HEK293 (cell line): ENCODE measurements around the gene PLEKHJ1.

Source experiments
- GFI1B ChIP-seq: fragments of 450-650 bp; formaldehyde crosslinking; IDR thresholded peaks from 2 replicates; pipeline ENCODE4 v1.5.1; 2016; ENCODE audit warnings: missing biosample characterization, missing genetic modification characterization
- GLI2 ChIP-seq: fragments of 450-650 bp; formaldehyde crosslinking; IDR thresholded peaks from 2 replicates; pipeline ENCODE4; 2017; ENCODE audit warnings: missing biosample characterization, missing genetic modification characterization, low read depth, borderline replicate concordance
- KLF10 ChIP-seq: fragments of 450-650 bp; IDR thresholded peaks from 2 replicates; pipeline ENCODE4 v1.5.1; 2018; ENCODE audit warnings: missing biosample characterization, mild to moderate bottlenecking, missing genetic modification characterization
- MYNN ChIP-seq: fragments of 450-650 bp; formaldehyde crosslinking; IDR thresholded peaks from 2 replicates; pipeline ENCODE4 v1.5.1; 2016; ENCODE audit warnings: missing biosample characterization, missing genetic modification characterization, borderline replicate concordance
- OSR2 ChIP-seq: fragments of 450-650 bp; formaldehyde crosslinking; IDR thresholded peaks from 2 replicates; pipeline ENCODE4 v1.5.1; 2016; ENCODE audit warnings: missing biosample characterization, missing genetic modification characterization
- WT1 ChIP-seq: fragments of 450-650 bp; formaldehyde crosslinking; IDR thresholded peaks from 2 replicates; pipeline ENCODE4 v1.5.1; 2016; ENCODE audit warnings: missing biosample characterization, missing genetic modification characterization
- ZBTB20 ChIP-seq: fragments of 450-650 bp; formaldehyde crosslinking; IDR thresholded peaks from 2 replicates; pipeline ENCODE4 v1.5.1; 2016; ENCODE audit warnings: missing biosample characterization, missing genetic modification characterization
- ZFP69B ChIP-seq: fragments of 450-650 bp; formaldehyde crosslinking; IDR thresholded peaks from 2 replicates; pipeline ENCODE4 v1.5.1; 2016; ENCODE audit warnings: missing biosample characterization, missing genetic modification characterization
- ZIC2 ChIP-seq: fragments of 450-650 bp; formaldehyde crosslinking; IDR thresholded peaks from 2 replicates; pipeline ENCODE4 v1.5.1; 2016; ENCODE audit warnings: missing biosample characterization, missing genetic modification characterization
- ZNF16 ChIP-seq: fragments of 450-650 bp; formaldehyde crosslinking; IDR thresholded peaks from 2 replicates; pipeline ENCODE4 v1.5.1; 2016; ENCODE audit warnings: low read depth, missing biosample characterization, missing genetic modification characterization
- ZNF221 ChIP-seq: fragments of 450-650 bp; formaldehyde crosslinking; IDR thresholded peaks from 2 replicates; pipeline ENCODE4 v1.5.1; 2017; ENCODE audit warnings: missing biosample characterization, missing genetic modification characterization, borderline replicate concordance
- ZNF292 ChIP-seq: fragments of 450-650 bp; formaldehyde crosslinking; IDR thresholded peaks from 2 replicates; pipeline ENCODE4 v1.5.1; 2016; ENCODE audit warnings: low read depth, missing biosample characterization, missing genetic modification characterization, borderline replicate concordance
- ZNF324 ChIP-seq: fragments of 450-650 bp; formaldehyde crosslinking; IDR thresholded peaks from 2 replicates; pipeline ENCODE4 v1.5.1; 2016; ENCODE audit warnings: missing biosample characterization, missing genetic modification characterization
- ZNF341 ChIP-seq: fragments of 450-650 bp; formaldehyde crosslinking; IDR thresholded peaks from 2 replicates; pipeline ENCODE4; 2016; ENCODE audit warnings: low read depth, missing biosample characterization, missing genetic modification characterization
- ZNF37A ChIP-seq: fragments of 450-650 bp; IDR thresholded peaks from 2 replicates; pipeline ENCODE4 v1.5.1; 2018; ENCODE audit warnings: missing biosample characterization, missing genetic modification characterization
- ZNF449 ChIP-seq: fragments of 450-650 bp; formaldehyde crosslinking; IDR thresholded peaks from 2 replicates; pipeline ENCODE4 v1.5.1; 2017; ENCODE audit warnings: missing biosample characterization, mild to moderate bottlenecking, missing genetic modification characterization, moderate library complexity
- ZNF473 ChIP-seq: fragments of 450-650 bp; formaldehyde crosslinking; IDR thresholded peaks from 2 replicates; pipeline ENCODE4 v1.5.1; 2017; ENCODE audit warnings: missing biosample characterization, missing genetic modification characterization
- ZNF510 ChIP-seq: fragments of 450-650 bp; formaldehyde crosslinking; IDR thresholded peaks from 2 replicates; pipeline ENCODE4 v1.5.1; 2018; ENCODE audit warnings: mild to moderate bottlenecking, missing genetic modification characterization, missing biosample characterization; ENCODE audit not compliant: insufficient replicate concordance
- ZNF518A ChIP-seq: fragments of 450-650 bp; formaldehyde crosslinking; conservative IDR thresholded peaks from 2 replicates; pipeline ENCODE4 v1.5.1; 2016; ENCODE audit warnings: low read depth, missing biosample characterization, missing genetic modification characterization
- ZNF561 ChIP-seq: fragments of 450-650 bp; IDR thresholded peaks from 2 replicates; pipeline ENCODE4 v1.5.1; 2018; ENCODE audit warnings: missing biosample characterization, missing genetic modification characterization, borderline replicate concordance
- ZNF571 ChIP-seq: fragments of 450-650 bp; formaldehyde crosslinking; IDR thresholded peaks from 2 replicates; pipeline ENCODE4 v1.5.0; 2017; ENCODE audit warnings: missing biosample characterization, missing genetic modification characterization
- ZNF791 ChIP-seq: fragments of 450-650 bp; formaldehyde crosslinking; IDR thresholded peaks from 2 replicates; pipeline ENCODE4 v1.5.1; 2016; ENCODE audit warnings: missing biosample characterization, missing genetic modification characterization
- TF ChIP-seq, protein P1 (sequence below): fragments of 450-650 bp; formaldehyde crosslinking; IDR thresholded peaks from 2 replicates; pipeline ENCODE4 v1.5.1; 2016; ENCODE audit warnings: missing biosample characterization, missing genetic modification characterization
- TF ChIP-seq, protein P2 (sequence below): fragments of 450-650 bp; formaldehyde crosslinking; IDR thresholded peaks from 2 replicates; pipeline ENCODE4 v1.5.1; 2016; ENCODE audit warnings: missing biosample characterization, missing genetic modification characterization, borderline replicate concordance
- TF ChIP-seq, protein P3 (sequence below): fragments of 450-650 bp; formaldehyde crosslinking; IDR thresholded peaks from 2 replicates; pipeline ENCODE4 v1.5.1; 2016; ENCODE audit warnings: missing biosample characterization, missing genetic modification characterization

The PLEKHJ1 gene

DNA sequence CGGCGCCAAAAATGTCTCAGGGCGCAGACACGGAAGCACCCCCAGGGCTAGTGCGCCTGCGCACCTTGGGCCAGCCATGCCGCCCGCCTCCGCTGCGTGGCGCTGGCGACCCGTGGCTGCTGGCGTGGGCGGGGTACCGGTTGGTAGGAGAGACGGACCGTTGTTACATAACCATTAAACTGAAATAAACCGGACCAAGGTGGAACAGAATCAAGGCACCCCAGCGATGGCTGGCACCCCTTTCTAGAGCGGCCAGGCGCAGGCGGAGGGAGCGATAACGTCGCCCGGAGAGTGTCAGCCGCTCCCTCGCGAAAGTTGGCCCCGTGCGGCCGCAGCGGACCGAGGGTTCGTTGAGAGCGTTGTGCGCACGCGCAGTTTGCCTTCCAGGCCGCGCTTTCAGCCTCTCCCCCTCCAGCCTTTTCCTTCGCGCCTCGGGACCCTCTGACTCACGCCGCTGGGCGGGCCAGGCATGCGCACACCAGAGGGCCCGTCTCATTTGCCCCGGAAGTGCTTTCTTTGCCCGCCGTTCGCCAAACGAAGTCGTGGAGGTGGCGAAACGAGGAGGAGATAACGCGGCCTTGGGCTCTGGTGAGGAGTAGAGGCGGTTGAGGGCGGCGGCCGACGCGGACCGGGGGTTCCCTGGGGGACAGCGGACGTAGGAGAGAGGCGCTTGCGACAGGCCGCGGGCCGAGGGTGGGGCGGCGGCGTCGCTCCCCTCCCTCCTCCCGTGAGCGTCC is at the start of gene PLEKHJ1, which contains the start of gene SF3A2 (continued):
- TF ChIP-seq MYNN (tag by site-specific recombination) (no peak), ZNF341 (peak; percentile 53), ZFP69B (peak; percentile 42; the same call in 1 of the 2 replicates), OSR2 (tag by site-specific recombination) (0 out of 2 replicates have a peak, but pooled peaks have one; percentile 6), ZNF571 (no peak), ZNF518A (peak; percentile 78), ZNF561 (tag by site-specific recombination) (no peak; the same call in 1 of the 2 replicates), GLI2 (tag by site-specific recombination) (no peak), KLF10 (peak; percentile 83), GFI1B (tag by site-specific recombination) (no peak), ZNF221 (tag by site-specific recombination) (no peak), ZNF449 (tag by site-specific recombination) (no peak; the same call in 1 of the 2 replicates), ZNF16 (tag by site-specific recombination) (no peak), ZNF292 (tag by site-specific recombination) (no peak), ZNF37A (tag by site-specific recombination) (no peak), ZNF473 (tag by site-specific recombination) (no peak), ZIC2 (no peak; the same call in 1 of the 2 replicates), ZNF791 (tag by site-specific recombination) (no peak), WT1 (tag by site-specific recombination) (no peak), ZNF324 (tag by site-specific recombination) (peak; percentile 64; the same call in 1 of the 2 replicates), ZNF510 (no peak), ZBTB20 (tag by site-specific recombination) (no peak; the same call in 1 of the 2 replicates)
- TF ChIP-seq, protein P1, sequence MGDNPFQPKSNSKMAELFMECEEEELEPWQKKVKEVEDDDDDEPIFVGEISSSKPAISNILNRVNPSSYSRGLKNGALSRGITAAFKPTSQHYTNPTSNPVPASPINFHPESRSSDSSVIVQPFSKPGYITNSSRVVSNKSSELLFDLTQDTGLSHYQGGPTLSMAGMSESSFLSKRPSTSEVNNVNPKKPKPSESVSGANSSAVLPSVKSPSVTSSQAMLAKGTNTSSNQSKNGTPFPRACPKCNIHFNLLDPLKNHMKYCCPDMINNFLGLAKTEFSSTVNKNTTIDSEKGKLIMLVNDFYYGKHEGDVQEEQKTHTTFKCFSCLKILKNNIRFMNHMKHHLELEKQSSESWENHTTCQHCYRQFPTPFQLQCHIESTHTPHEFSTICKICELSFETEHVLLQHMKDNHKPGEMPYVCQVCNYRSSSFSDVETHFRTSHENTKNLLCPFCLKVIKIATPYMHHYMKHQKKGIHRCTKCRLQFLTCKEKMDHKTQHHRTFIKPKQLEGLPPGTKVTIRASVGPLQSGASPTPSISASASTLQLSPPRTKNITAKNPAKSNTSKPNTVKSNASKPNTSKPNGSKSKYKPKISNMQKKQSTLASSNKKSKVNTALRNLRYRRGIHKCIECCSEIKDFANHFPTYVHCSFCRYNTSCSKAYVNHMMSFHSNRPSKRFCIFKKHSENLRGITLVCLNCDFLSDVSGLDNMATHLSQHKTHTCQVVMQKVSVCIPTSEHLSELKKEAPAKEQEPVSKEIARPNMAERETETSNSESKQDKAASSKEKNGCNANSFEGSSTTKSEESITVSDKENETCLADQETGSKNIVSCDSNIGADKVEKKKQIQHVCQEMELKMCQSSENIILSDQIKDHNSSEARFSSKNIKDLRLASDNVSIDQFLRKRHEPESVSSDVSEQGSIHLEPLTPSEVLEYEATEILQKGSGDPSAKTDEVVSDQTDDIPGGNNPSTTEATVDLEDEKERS (tag by site-specific recombination): no peak
- TF ChIP-seq, protein P2, sequence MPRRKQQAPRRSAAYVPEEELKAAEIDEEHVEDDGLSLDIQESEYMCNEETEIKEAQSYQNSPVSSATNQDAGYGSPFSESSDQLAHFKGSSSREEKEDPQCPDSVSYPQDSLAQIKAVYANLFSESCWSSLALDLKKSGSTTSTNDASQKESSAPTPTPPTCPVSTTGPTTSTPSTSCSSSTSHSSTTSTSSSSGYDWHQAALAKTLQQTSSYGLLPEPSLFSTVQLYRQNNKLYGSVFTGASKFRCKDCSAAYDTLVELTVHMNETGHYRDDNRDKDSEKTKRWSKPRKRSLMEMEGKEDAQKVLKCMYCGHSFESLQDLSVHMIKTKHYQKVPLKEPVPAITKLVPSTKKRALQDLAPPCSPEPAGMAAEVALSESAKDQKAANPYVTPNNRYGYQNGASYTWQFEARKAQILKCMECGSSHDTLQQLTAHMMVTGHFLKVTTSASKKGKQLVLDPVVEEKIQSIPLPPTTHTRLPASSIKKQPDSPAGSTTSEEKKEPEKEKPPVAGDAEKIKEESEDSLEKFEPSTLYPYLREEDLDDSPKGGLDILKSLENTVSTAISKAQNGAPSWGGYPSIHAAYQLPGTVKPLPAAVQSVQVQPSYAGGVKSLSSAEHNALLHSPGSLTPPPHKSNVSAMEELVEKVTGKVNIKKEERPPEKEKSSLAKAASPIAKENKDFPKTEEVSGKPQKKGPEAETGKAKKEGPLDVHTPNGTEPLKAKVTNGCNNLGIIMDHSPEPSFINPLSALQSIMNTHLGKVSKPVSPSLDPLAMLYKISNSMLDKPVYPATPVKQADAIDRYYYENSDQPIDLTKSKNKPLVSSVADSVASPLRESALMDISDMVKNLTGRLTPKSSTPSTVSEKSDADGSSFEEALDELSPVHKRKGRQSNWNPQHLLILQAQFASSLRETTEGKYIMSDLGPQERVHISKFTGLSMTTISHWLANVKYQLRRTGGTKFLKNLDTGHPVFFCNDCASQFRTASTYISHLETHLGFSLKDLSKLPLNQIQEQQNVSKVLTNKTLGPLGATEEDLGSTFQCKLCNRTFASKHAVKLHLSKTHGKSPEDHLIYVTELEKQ (tag by site-specific recombination): no peak
- TF ChIP-seq, protein P3, sequence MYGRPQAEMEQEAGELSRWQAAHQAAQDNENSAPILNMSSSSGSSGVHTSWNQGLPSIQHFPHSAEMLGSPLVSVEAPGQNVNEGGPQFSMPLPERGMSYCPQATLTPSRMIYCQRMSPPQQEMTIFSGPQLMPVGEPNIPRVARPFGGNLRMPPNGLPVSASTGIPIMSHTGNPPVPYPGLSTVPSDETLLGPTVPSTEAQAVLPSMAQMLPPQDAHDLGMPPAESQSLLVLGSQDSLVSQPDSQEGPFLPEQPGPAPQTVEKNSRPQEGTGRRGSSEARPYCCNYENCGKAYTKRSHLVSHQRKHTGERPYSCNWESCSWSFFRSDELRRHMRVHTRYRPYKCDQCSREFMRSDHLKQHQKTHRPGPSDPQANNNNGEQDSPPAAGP: peak; percentile 25; the same call in 1 of the 2 replicates
